Gastrocnemius medialis (tissue), 4 donors: ENCODE results near the gene SYNC. TPM values are rescaled to one million over a fixed set of nuclear protein-coding genes. Genes with fewer than 3 reads are reported as not detected.

Experiments
- ATAC-seq, 2 donors: fragments of 150-250 bp; one replicate each; pipeline ENCODE4 v1.9.1; 2016
- DNase-seq, 2 donors: peaks; one replicate each; pipeline ENCODE4 v3.0.0-alpha.2; 2019
- H3K27ac ChIP-seq, 4 donors: fragments of 200-600 bp; sonication (generic); 1 replicate in 1 of 4; 2 replicates in 3 of 4; pipeline ENCODE4 v1.5.1; 2016 to 2018; ENCODE audit warnings: mild to moderate bottlenecking in 2 of 4, moderate library complexity in 1 of 4
- H3K27me3 ChIP-seq, 3 donors: fragments of 200-600 bp; sonication (generic) in 2 of 3; 1 replicate in 1 of 3; 2 replicates in 2 of 3; pipeline versions ENCODE4 v1.5.1 to v1.6.0; 2016 to 2019; ENCODE audit warnings: mild to moderate bottlenecking in 1 of 3, moderate library complexity in 1 of 3
- H3K36me3 ChIP-seq, 2 donors: fragments of 200-600 bp; sonication (generic) in 1 of 2; one replicate each; pipeline ENCODE4 v1.5.1; 2017 to 2018
- H3K4me1 ChIP-seq, 2 donors: fragments of 200-600 bp; sonication (generic) in 1 of 2; one replicate each; pipeline ENCODE4 v1.5.1; 2016 to 2017; ENCODE audit warnings: mild to moderate bottlenecking in 2 of 2
- H3K4me3 ChIP-seq, 4 donors: fragments of 200-600 bp; sonication (generic) in 3 of 4; 1 replicate in 1 of 4; 2 replicates in 3 of 4; pipeline ENCODE4 v1.5.1; 2016 to 2019; ENCODE audit warnings: mild to moderate bottlenecking in 2 of 4
- H3K9me3 ChIP-seq, 3 donors: fragments of 200-600 bp; sonication (generic) in 2 of 3; 1 replicate in 1 of 3; 2 replicates in 2 of 3; pipeline ENCODE4 v1.5.1; 2016 to 2019
- POLR2A ChIP-seq, 2 donors: fragments of 450-650 bp; IDR thresholded peaks; one replicate each; pipeline ENCODE4 v1.6.1; 2017; ENCODE audit warnings: antibody characterized with exemption in 2 of 2, mild to moderate bottlenecking in 2 of 2, moderate library complexity in 2 of 2
- in situ Hi-C, 4 donors: fragments of 200-750 bp; cut with MboI; loops; one replicate each; pipeline versions ENCODE4 v1.15.0 to v1.8.0; 2017; ENCODE audit warnings: low sequenced_read_pairs in 4 of 4
- intact Hi-C: fragments of 100-400 bp; cut with DNase I; formaldehyde crosslinking; loops from one replicate; pipeline ENCODE4 v1.15.1; 2023; ENCODE audit warnings: low total_unique reads
- total RNA-seq, 4 donors: library from RNA; depleted of rRNA; stranded (reverse); fragments of >200 nt; gene quantifications; one replicate each; pipeline versions ENCODE4 v1.1.0 to v1.2.3, GENCODE V29; 2016
- TF ChIP-seq, protein P1 (sequence below), 5 experiments: fragments of 450-650 bp in 3 of 5; fragments of 200-600 bp in 2 of 5; sonication (generic) in 2 of 5; IDR thresholded peaks in 4 of 5; conservative IDR thresholded peaks in 1 of 5; 1 replicate in 4 of 5; 2 replicates in 1 of 5; pipeline ENCODE4 v1.5.1; 2016 to 2019; ENCODE audit warnings: antibody characterized with exemption in 5 of 5, mild to moderate bottlenecking in 3 of 5, moderate library complexity in 3 of 5

SYNC gene
- total RNA-seq, 4 donors from 2014 or later, result 68.3 to 252 (median 158) TPM

GRCh38 chr1:32652244-32652962 is 50.2 kb downstream of the SYNC start:
- peaks cover 27 to 40% of the 10 kb centered on the region in 2 donors for H3K4me1 ChIP-seq
- H3K27ac ChIP-seq, result peak overlapping the region; percentile 93 to 100 (median 100)
- in situ Hi-C loops (no loop called here), intact Hi-C loops (no loop called here)
- no peaks in the 10 kb centered on the region for H3K27me3 ChIP-seq
- DNase-seq (no peak), ATAC-seq (no peak)
- no peaks in the 10 kb centered on the region for H3K9me3 ChIP-seq
- no peak for TF ChIP-seq POLR2A (IDR thresholded peaks at IDR 0.05)
- TF ChIP-seq, protein P1, sequence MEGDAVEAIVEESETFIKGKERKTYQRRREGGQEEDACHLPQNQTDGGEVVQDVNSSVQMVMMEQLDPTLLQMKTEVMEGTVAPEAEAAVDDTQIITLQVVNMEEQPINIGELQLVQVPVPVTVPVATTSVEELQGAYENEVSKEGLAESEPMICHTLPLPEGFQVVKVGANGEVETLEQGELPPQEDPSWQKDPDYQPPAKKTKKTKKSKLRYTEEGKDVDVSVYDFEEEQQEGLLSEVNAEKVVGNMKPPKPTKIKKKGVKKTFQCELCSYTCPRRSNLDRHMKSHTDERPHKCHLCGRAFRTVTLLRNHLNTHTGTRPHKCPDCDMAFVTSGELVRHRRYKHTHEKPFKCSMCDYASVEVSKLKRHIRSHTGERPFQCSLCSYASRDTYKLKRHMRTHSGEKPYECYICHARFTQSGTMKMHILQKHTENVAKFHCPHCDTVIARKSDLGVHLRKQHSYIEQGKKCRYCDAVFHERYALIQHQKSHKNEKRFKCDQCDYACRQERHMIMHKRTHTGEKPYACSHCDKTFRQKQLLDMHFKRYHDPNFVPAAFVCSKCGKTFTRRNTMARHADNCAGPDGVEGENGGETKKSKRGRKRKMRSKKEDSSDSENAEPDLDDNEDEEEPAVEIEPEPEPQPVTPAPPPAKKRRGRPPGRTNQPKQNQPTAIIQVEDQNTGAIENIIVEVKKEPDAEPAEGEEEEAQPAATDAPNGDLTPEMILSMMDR (IDR thresholded peaks at IDR 0.05 in 4 of 5, conservative IDR thresholded peaks at IDR 0.05 in 1 of 5), result no peak
- peaks cover 0 to 39% of the 10 kb centered on the region in 2 donors for H3K36me3 ChIP-seq
- H3K4me3 ChIP-seq, result peak overlapping the region; percentile 77 to 90 (median 82)

DNA sequence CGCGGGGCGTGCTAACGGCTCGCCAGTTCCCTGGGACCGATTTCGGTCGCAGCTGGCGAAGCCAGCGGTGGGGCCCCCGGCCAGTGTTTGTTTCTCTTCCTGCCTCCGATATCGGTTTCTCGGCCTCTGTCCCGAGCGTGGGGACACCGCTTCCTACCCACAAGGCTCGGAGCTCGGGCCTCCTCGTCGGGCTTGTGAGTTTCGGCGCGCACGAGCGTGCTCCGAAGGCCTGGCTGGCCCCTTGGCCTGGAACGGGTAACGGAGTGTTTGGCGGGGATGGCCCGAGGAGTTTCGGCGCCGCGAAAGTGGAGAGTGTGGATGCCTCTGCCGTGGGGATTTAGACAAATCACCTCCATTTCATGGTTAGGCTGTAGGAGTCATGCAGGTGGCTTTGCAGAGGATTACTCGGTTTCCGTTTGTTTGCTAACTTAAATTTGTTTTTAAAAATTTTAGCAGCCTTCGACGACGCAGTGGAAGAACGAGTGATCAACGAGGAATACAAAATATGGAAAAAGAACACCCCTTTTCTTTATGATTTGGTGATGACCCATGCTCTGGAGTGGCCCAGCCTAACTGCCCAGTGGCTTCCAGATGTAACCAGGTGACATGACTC is 51.0 kb downstream of the SYNC start:
- ATAC-seq (peak in 1 of 2 donors; percentile 4), DNase-seq (peak in 1 of 2 donors; percentile 2)
- H3K36me3 ChIP-seq, result peaks cover 0 to 31% of the 10 kb centered on the region in 2 donors
- no peaks in the 10 kb centered on the region for H3K27me3 ChIP-seq
- intact Hi-C loops (loop anchor here (1.0 to 2.0 kb wide), 3 partner anchors 89 to 257 kb away; partner anchors contain the start of genes BSDC1, S100PBP and YARS1), in situ Hi-C loops (no loop called here)
- H3K4me3 ChIP-seq, result peak overlapping the region; percentile 77 to 90 (median 82)
- TF ChIP-seq, protein P1 (IDR thresholded peaks at IDR 0.05 in 4 of 5, conservative IDR thresholded peaks at IDR 0.05 in 1 of 5), result no peak
- TF ChIP-seq POLR2A (IDR thresholded peaks at IDR 0.05), result no peak
- peak overlapping the region; percentile 93 to 100 (median 100) for H3K27ac ChIP-seq
- no peaks in the 10 kb centered on the region for H3K9me3 ChIP-seq
- peaks cover 27 to 40% of the 10 kb centered on the region in 2 donors for H3K4me1 ChIP-seq

DNA sequence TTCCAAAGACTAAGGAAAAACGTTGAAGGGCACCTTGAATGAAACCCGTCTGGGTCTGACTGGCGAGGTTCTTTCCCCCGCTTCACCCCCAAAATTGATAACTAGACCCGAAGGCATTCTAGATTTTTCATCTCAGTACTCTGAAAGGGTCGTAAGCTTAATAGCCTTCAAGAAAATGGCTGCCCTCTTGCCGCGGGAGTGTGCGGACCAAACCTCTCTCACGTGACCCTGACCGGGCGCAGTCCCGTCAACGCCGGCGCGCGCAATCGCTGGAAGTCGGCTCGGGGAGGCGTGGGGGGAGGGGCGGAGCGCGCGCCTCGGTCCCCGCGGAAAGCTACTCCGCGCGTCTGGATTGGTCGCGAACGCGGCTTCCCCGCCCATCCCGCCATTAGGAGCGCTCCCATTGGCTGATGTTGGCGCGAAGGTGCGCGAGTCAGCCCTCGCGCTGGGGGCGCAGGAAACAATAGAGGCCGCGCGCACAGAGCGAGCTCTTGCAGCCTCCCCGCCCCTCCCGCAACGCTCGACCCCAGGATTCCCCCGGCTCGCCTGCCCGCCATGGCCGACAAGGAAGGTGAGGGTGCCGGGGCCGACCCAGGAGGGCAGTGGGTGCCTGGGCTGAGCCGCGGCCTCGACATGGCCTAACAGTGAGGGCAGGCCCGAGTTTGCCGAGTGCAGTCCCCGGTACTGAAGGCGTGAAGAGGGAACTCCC is 51.7 kb downstream of the SYNC start, which contains the start of gene RBBP4:
Gene RBBP4, plus strand, starts transcription at position 457 of the 709 bp plus-strand sequence. Its CDS starts 99 bp downstream, at position 556.
- peak within 1 kb of the TSS; percentile 93 to 100 (median 100) for H3K27ac ChIP-seq
- peaks cover 27 to 40% of the 10 kb centered on the region in 2 donors for H3K4me1 ChIP-seq
- H3K27me3 ChIP-seq, result no peaks in the 10 kb centered on the region
- peak within 1 kb of the TSS; percentile 77 to 90 (median 82) for H3K4me3 ChIP-seq
- peaks cover 0 to 26% of the 10 kb centered on the region in 2 donors for H3K36me3 ChIP-seq
- DNase-seq (peak; percentile 98), ATAC-seq (peak; percentile 89 to 93)
- in situ Hi-C loops (no loop called here), intact Hi-C loops (loop anchor here (1.0 to 2.0 kb wide), 5 partner anchors 52 to 256 kb away; partner anchors contain the start of genes BSDC1, S100PBP and YARS1)
- no peaks in the 10 kb centered on the region for H3K9me3 ChIP-seq
- peak; percentile 87 to 94 for TF ChIP-seq POLR2A (IDR thresholded peaks at IDR 0.05)
- TF ChIP-seq, protein P1 (IDR thresholded peaks at IDR 0.05 in 4 of 5, conservative IDR thresholded peaks at IDR 0.05 in 1 of 5), result peak in 1 of 5 experiments; percentile 16

DNA sequence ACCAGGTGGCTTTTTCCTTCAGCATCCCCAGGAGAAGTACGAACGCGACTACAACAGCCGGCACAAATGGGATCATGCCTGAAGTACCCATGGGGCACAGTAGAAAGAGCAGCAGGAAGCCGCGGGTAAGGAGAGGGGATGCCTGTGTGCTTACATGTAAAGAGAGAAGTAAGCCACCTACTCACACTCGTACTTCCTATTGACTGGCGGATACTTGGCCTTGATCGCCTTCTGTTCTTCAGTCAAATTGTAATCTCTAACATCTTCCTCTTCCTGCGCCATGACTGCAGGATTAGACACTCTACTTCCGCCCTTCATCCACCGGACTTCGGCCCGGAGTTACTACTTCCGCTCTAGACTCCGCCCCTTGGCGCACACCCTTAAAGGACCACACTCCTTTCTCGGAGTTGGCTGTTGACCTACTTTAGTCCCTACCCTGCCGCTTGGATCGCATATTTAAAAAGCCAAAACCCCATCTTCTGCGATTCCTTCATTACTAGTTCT is 52.3 kb downstream of the SYNC start, which contains the start of gene ZBTB8OS:
Gene ZBTB8OS, minus strand, starts transcription at position 303 of the 504 bp plus-strand sequence. Its CDS starts 21 bp downstream, at position 282.
- DNase-seq, result peak; percentile 88 to 91
- H3K9me3 ChIP-seq, result no peaks in the 10 kb centered on the region
- H3K36me3 ChIP-seq, result peaks cover 0 to 20% of the 10 kb centered on the region in 2 donors
- ATAC-seq, result peak; percentile 92 to 94
- intact Hi-C loops (loop anchor here (1.0 to 2.0 kb wide), 4 partner anchors 53 to 255 kb away; partner anchors contain the start of gene BSDC1), in situ Hi-C loops (no loop called here)
- no peaks in the 10 kb centered on the region for H3K27me3 ChIP-seq
- TF ChIP-seq, protein P1 (IDR thresholded peaks at IDR 0.05 in 4 of 5, conservative IDR thresholded peaks at IDR 0.05 in 1 of 5), result no peak
- peak in 1 of 2 donors; percentile 38 for TF ChIP-seq POLR2A (IDR thresholded peaks at IDR 0.05)
- H3K4me1 ChIP-seq, result peaks cover 27 to 46% of the 10 kb centered on the region in 2 donors
- H3K27ac ChIP-seq, result peak within 1 kb of the TSS; percentile 93 to 100 (median 100)
- peak within 1 kb of the TSS; percentile 77 to 90 (median 82) for H3K4me3 ChIP-seq
